ENCODE measurements around the gene CTSZ. TPM values are rescaled to one million over a fixed set of nuclear protein-coding genes. Genes with fewer than 3 reads are reported as not detected.

Gene CTSZ
- total RNA-seq, 1 experiment from 2014 or later = 26.3 TPM

GRCh38 chr20:59032713-59033059 lies 25.6 kb upstream of the CTSZ start (continued):
- no peak for TF ChIP-seq ERG (CRISPR knock-in tag; IDR thresholded peaks at IDR 0.05)
- TF ChIP-seq GABPB1 (CRISPR knock-in tag; IDR thresholded peaks at IDR 0.05) = no peak
- TF ChIP-seq, protein P1, sequence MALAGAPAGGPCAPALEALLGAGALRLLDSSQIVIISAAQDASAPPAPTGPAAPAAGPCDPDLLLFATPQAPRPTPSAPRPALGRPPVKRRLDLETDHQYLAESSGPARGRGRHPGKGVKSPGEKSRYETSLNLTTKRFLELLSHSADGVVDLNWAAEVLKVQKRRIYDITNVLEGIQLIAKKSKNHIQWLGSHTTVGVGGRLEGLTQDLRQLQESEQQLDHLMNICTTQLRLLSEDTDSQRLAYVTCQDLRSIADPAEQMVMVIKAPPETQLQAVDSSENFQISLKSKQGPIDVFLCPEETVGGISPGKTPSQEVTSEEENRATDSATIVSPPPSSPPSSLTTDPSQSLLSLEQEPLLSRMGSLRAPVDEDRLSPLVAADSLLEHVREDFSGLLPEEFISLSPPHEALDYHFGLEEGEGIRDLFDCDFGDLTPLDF (CRISPR knock-in tag; IDR thresholded peaks at IDR 0.05) = no peak
- no peak for TF ChIP-seq EMX1 (CRISPR knock-in tag; IDR thresholded peaks at IDR 0.05)

DNA sequence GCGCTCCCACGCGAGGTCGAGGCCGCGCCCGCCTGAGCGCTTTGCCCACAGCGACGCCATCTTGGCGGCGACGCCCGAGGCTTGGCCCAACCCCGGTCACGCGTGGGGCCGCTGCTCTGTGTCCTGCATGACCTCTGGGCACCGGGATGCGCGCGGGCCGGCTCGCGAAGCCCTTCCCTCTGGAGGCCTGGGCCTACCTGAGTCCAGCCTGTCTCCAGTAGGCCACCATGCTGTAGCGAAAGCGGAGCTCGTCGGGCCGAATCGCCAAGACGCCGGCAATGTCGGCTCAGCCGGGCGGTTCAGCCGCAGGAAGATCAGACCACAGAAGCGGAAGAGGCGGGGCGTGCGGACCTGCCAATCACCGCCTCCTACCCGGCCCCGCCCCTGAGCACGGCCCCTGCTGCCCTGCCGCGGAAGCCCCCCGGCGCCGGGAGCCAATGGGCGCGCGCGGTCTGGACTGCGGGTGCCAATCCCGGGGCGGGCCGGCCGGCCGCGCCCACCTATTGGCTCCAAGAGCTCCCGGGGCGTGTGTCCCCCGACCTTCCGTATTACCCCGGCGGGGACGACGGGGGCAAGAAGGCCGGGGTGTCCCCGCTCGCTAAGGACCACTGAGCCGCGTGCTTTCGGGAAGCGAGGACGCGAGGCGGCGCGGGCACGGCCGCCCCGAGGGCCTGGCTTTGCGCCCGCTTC lies 25.1 kb upstream of the CTSZ start, which contains the start of gene ATP5F1E:
TSS of gene ATP5F1E (minus strand) at position 313 of the 690 bp plus-strand sequence. CDS start at position 229, 84 bp downstream.
- peaks cover 28% of the 10 kb centered on the region for H3K4me1 Mint-ChIP-seq
- H3K4me3 Mint-ChIP-seq = peak within 1 kb of the TSS; percentile 88
- ChIA-PET CTCF (interaction anchor here (0.7 to 1.5 kb wide), 16 partner anchors 18 to 483 kb away, joined by 3 to 10 read pairs (median 3); no protein-coding TSS in a partner anchor), POLR2A (interaction anchor here (0.6 to 1.2 kb wide), 6 partner anchors 9 to 483 kb away, joined by 3 to 5 read pairs (median 4); partner anchors contain the start of gene PRELID3B)
- DNase-seq (ENCODE audit: low spot score) (peak; percentile 95), ATAC-seq (peak; percentile 99)
- H3K36me3 Mint-ChIP-seq = peaks cover 71% of the 10 kb centered on the region
- H3K27ac Mint-ChIP-seq = peak within 1 kb of the TSS; percentile 88
- H3K9me3 Mint-ChIP-seq = no peaks in the 10 kb centered on the region
- peaks cover 47% of the 10 kb centered on the region for H3K27me3 Mint-ChIP-seq (ENCODE audit: low read depth)
- TF ChIP-seq, protein P2, sequence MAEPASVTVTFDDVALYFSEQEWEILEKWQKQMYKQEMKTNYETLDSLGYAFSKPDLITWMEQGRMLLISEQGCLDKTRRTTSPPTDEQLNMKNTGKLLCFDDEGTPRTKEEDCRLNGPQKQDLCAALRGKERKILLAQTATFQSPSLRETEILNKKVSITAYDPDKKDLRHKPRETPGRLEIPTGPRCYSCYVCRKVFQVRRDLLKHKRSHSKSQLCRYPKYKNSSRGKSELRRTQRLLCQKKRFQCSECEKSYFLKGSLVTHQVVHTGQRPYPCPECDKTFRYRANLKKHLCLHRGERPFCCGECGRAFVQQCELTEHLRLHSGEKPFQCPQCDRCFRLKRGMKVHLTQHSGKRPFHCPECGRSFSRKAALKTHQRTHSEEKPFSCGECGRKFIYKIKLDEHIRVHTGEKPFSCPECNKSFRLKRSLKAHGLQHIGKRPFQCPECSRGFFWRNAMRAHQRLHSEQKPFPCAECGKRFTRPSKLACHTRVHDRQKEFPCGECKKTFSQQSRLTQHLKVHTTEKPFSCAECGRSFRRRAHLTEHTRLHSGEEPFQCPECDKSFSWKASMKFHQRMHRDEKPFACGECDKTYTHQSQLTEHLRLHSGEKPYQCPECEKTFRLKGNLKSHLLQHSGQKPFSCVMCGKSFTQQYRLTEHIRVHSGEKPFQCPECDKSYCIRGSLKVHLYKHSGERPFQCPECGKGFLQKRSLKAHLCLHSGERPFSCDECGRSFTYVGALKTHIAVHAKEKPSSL (CRISPR knock-in tag; conservative IDR thresholded peaks at IDR 0.05) = no peak
- no peak for TF ChIP-seq TP53 (CRISPR knock-in tag; IDR thresholded peaks at IDR 0.05)
- TF ChIP-seq ZNF396 (CRISPR knock-in tag; IDR thresholded peaks at IDR 0.05; ENCODE audit: borderline replicate concordance) = no peak
- no peak for TF ChIP-seq ZNF317 (CRISPR knock-in tag; IDR thresholded peaks at IDR 0.05; ENCODE audit: borderline replicate concordance, low read depth)
- TF ChIP-seq NR2C2 (CRISPR knock-in tag; IDR thresholded peaks at IDR 0.05) = peak; percentile 49; the same call in 1 of the 2 replicates
- no peak for TF ChIP-seq ZNF232 (CRISPR knock-in tag; IDR thresholded peaks at IDR 0.05)
- TF ChIP-seq, protein P3, sequence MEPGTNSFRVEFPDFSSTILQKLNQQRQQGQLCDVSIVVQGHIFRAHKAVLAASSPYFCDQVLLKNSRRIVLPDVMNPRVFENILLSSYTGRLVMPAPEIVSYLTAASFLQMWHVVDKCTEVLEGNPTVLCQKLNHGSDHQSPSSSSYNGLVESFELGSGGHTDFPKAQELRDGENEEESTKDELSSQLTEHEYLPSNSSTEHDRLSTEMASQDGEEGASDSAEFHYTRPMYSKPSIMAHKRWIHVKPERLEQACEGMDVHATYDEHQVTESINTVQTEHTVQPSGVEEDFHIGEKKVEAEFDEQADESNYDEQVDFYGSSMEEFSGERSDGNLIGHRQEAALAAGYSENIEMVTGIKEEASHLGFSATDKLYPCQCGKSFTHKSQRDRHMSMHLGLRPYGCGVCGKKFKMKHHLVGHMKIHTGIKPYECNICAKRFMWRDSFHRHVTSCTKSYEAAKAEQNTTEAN (CRISPR knock-in tag; IDR thresholded peaks at IDR 0.05) = no peak
- peak; percentile 60; the same call in 1 of the 2 replicates for TF ChIP-seq E2F5 (CRISPR knock-in tag; IDR thresholded peaks at IDR 0.05)
- no peak for TF ChIP-seq FOXJ3 (CRISPR knock-in tag; IDR thresholded peaks at IDR 0.05; ENCODE audit: borderline replicate concordance)
- no peak for TF ChIP-seq ZMAT4 (CRISPR knock-in tag; IDR thresholded peaks at IDR 0.05)
- no peak for TF ChIP-seq SMAD3 (CRISPR knock-in tag; IDR thresholded peaks at IDR 0.05; ENCODE audit: borderline replicate concordance)
- TF ChIP-seq, protein P4, sequence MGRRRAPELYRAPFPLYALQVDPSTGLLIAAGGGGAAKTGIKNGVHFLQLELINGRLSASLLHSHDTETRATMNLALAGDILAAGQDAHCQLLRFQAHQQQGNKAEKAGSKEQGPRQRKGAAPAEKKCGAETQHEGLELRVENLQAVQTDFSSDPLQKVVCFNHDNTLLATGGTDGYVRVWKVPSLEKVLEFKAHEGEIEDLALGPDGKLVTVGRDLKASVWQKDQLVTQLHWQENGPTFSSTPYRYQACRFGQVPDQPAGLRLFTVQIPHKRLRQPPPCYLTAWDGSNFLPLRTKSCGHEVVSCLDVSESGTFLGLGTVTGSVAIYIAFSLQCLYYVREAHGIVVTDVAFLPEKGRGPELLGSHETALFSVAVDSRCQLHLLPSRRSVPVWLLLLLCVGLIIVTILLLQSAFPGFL (CRISPR knock-in tag; IDR thresholded peaks at IDR 0.05; ENCODE audit: borderline replicate concordance) = peak; percentile 17; the same call in 1 of the 2 replicates
- no peak for TF ChIP-seq ZNF138 (CRISPR knock-in tag; conservative IDR thresholded peaks at IDR 0.05)
- TF ChIP-seq NFE2L1 (CRISPR knock-in tag; IDR thresholded peaks at IDR 0.05) = peak; percentile 71; the same call in 1 of the 2 replicates
- TF ChIP-seq GRHL2 (CRISPR knock-in tag; IDR thresholded peaks at IDR 0.05; ENCODE audit: insufficient replicate concordance, severe bottlenecking) = no peak
- TF ChIP-seq ZNF281 (CRISPR knock-in tag; IDR thresholded peaks at IDR 0.05) = no peak
- TF ChIP-seq ZNF416 (CRISPR knock-in tag; IDR thresholded peaks at IDR 0.05) = 0 out of 2 replicates have a peak, but pooled peaks have one; percentile 46
- TF ChIP-seq PRRX2 (CRISPR knock-in tag; IDR thresholded peaks at IDR 0.05) = no peak
- no peak for TF ChIP-seq MXD4 (CRISPR knock-in tag; IDR thresholded peaks at IDR 0.05; ENCODE audit: borderline replicate concordance)
- TF ChIP-seq GTF2I (CRISPR knock-in tag; conservative IDR thresholded peaks at IDR 0.05) = no peak
- TF ChIP-seq NFYB (CRISPR knock-in tag; conservative IDR thresholded peaks at IDR 0.05; ENCODE audit: low read depth) = peak; percentile 84
